GM10266 (cell line): ENCODE measurements around the gene FGF16.

Experiments
- DNase-seq: peaks from one replicate; pipeline ENCODE4 v3.0.0; 2012; ENCODE audit errors: extremely low spot score
- CTCF ChIP-seq: IDR thresholded peaks from 2 replicates; pipeline ENCODE4 v1.5.1; 2012; ENCODE audit warnings: mild to moderate bottlenecking, low read depth; ENCODE audit not compliant: control insufficient read depth, insufficient read depth; ENCODE audit errors: missing control alignments

Gene FGF16

GRCh38 chrX:77436271-77436670 lies 10.9 kb upstream of the FGF16 start:
- TF ChIP-seq CTCF = no peak
- no peak for DNase-seq

- DNase-seq = no peak
- no peak for TF ChIP-seq CTCF
Observed at GRCh38 chrX:77436682-77437081, 10.5 kb upstream of the FGF16 start.

DNA sequence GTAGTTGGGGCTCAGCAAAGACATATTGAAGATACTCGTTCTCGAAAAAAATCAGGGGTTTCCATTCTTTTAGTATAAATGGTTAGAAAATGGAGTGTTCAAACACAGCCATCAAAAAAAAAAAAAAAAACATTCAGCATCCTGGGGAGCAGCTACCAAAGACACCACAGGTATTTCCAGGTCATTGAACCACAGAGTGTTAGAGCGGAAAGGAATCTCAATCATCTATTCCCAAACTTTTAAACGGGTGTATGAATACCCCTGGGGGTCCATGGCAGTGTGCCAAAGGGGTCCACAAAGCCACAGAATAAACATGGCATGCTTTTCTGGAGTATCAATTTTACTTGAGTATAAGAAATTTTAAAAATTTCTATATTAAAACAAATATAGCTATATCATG lies 6.9 kb upstream of the FGF16 start:
- TF ChIP-seq CTCF = no peak
- DNase-seq = no peak

DNA sequence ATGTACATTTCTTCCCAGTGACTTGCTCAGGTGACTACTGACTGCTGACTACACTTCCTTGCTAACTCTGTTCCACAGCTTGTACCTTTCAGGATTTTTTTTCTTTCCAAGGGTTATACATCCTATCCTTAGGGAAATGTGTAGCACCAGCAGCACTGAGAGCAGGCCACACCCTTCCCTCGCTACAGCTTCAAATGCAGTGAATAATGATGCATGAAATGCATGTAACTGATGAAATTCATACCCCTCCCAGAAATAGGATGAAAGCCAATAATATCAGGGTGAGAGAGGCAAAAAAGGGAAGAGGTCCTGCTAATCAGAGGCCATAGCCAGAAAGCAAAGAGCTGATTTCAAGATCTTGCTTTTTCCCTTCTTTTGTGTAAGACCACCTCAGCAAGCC lies 6.2 kb upstream of the FGF16 start:
- no peak for TF ChIP-seq CTCF
- DNase-seq = no peak

DNA sequence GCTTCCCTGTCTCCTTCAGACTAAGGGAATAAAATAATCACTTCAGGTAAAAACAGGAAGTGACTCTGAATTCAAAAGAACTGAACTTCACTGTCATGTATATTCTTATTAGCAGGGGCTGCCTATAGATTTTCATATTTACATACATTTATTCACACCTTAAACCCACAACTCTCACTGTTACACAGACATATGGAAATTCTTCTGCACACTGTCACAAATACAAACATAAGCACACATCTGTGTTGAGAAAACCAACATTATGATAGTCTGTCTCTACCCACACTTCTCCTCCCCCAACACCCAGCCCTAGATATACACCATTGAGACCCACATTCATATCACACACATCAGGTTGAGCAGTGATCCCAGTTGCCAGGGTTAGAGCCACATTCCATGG lies 5.7 kb upstream of the FGF16 start:
- no peak for TF ChIP-seq CTCF
- DNase-seq = no peak

DNA sequence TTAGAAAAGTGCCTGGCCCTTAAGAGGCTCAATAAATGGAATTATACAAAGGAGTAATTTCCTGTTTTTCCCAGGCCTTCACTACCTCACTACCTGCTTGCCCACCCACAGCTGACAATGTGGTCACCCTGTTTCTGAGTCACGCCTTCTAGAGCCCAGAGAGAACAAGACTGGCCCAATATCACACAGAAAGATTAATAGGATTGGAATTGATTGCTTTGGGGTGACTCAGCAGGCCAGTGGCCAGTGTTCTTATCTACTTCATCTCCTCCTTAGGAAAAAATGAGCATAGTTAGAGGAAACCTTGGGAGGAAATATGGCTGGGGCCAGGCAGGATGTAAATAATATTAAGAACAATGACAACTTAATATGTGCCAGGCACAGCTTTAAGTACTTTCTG lies 4.5 kb upstream of the FGF16 start:
- no peak for TF ChIP-seq CTCF

DNA sequence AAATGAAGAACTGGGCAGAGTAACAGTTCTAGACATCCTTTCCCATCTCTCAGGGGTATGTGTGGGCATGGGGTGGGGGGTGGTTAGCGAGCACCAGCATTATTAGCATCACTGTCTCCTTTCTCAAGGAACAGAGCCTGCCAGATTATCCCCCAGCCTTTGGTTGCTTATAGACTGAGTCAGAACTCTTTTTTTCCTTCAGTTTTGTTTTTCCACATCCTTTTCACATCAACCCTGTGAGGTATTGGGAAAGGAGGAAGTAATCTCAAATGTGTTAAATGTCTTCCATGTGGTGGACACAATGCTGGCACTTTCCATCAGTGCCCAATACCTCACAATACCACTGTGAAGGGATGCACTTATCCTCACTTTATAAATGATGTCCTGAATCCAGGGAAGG lies 3.1 kb upstream of the FGF16 start:
- no peak for DNase-seq
- no peak for TF ChIP-seq CTCF

More for the DNA sequence above, 4.5 kb upstream of the FGF16 start:
- DNase-seq = no peak
